PC-9 (cell line): ENCODE data around the gene COMMD9.

Experiments
- CTCF ChIP-seq: fragments of 200-600 bp; sonication (generic); conservative IDR thresholded peaks from 2 replicates; pipeline ENCODE4 v1.6.1; 2017; ENCODE audit warnings: mixed run types, antibody characterized with exemption, mild to moderate bottlenecking, moderate library complexity
- EZH2 ChIP-seq: fragments of 200-600 bp; sonication (generic); IDR thresholded peaks from 2 replicates; pipeline ENCODE4 v1.8.0; 2017; ENCODE audit warnings: antibody characterized with exemption, low read depth

GRCh38 chr11:36229091-36229705 is 60.0 kb downstream of the COMMD9 start:
- TF ChIP-seq EZH2, result no peak
- no peak for TF ChIP-seq CTCF
